GM18499 (cell line): ENCODE measurements around the gene NR1H3.

Source experiments
- ATAC-seq: cut with Tn5 transposase; IDR thresholded peaks from one replicate; pipeline ENCODE4 v1.9.1; 2021; ENCODE audit warnings: moderate number of reproducible peaks; ENCODE audit not compliant: insufficient read depth, unreplicated experiment

Gene NR1H3

GRCh38 chr11:47269002-47269828 lies 11.4 kb downstream of the NR1H3 start:
- peak; percentile 26 for ATAC-seq

GRCh38 chr11:47269829-47270305 lies 12.1 kb downstream of the NR1H3 start, which contains the start of gene MADD:
MADD (plus strand) TSS chr11:47270133.
- peak; percentile 42 for ATAC-seq

GRCh38 chr11:47270331-47271271 lies 12.8 kb downstream of the NR1H3 start:
- no peak for ATAC-seq

- ATAC-seq: no peak
Observed at GRCh38 chr11:47271328-47271727, 13.5 kb downstream of the NR1H3 start.

GRCh38 chr11:47271961-47272661 lies 14.3 kb downstream of the NR1H3 start:
- no peak for ATAC-seq

GRCh38 chr11:47272706-47273105 lies 14.9 kb downstream of the NR1H3 start:
- ATAC-seq: no peak

- no peak for ATAC-seq
Observed at GRCh38 chr11:47274495-47275235, 16.9 kb downstream of the NR1H3 start.

GRCh38 chr11:47276923-47277322 lies 19.1 kb downstream of the NR1H3 start:
- no peak for ATAC-seq

GRCh38 chr11:47278058-47278457 lies 20.3 kb downstream of the NR1H3 start:
- no peak for ATAC-seq

- no peak for ATAC-seq
Observed at GRCh38 chr11:47278769-47279168, 21.0 kb downstream of the NR1H3 start.

- no peak for ATAC-seq
Observed at GRCh38 chr11:47280099-47280498, 22.3 kb downstream of the NR1H3 start.

GRCh38 chr11:47280860-47281259 lies 23.1 kb downstream of the NR1H3 start:
- ATAC-seq: no peak

GRCh38 chr11:47282462-47282861 lies 24.7 kb downstream of the NR1H3 start:
- no peak for ATAC-seq

GRCh38 chr11:47284151-47284550 lies 26.4 kb downstream of the NR1H3 start:
- ATAC-seq: no peak

GRCh38 chr11:47285969-47286770 lies 28.4 kb downstream of the NR1H3 start:
- ATAC-seq: no peak

- no peak for ATAC-seq
Observed at GRCh38 chr11:47288066-47288465, 30.3 kb downstream of the NR1H3 start.

GRCh38 chr11:47289856-47290255 lies 32.1 kb downstream of the NR1H3 start:
- ATAC-seq: no peak

- ATAC-seq: no peak
Observed at GRCh38 chr11:47295385-47295784, 37.6 kb downstream of the NR1H3 start.

- no peak for ATAC-seq
Observed at GRCh38 chr11:47296045-47296444, 38.2 kb downstream of the NR1H3 start.
